ENCODE data around the gene EDNRA. TPM values are rescaled to one million over a fixed set of nuclear protein-coding genes. Genes with fewer than 3 reads are reported as not detected.

EDNRA gene
- total and polyA plus RNA-seq, 2 of the 4 experiments (the other 2 are of a cell fraction), result 3.8 to 6.5 TPM

DNA sequence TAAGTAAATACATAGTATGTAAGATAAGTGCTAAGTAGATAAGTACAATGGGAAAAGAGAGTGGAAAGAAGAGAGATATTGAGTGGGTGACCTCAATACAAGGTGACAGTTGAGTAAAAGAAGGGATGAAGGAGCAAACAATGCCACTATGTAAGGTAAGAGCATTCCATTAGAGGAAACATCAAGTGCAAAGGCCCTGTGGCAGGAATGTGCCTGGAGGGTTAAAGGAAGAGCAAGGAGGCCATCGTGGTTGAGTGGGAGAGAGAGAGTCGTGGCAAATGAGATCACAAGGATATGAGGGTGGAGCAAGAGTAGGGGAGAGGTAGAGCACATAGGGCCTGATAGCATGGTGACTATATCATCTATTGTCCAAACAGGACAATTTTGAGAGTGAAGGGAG lies 13.4 kb downstream of the EDNRA start:
- dilution Hi-C loops (cut with HindIII; ENCODE audit: low sequenced_read_pairs, unreplicated experiment), result no loop called here
- no peak overlapping the region for H3K27ac ChIP-seq (ENCODE audit: insufficient read depth, low read length)
- in situ Hi-C loops (cut with MboI; ENCODE audit: low sequenced_read_pairs), result no loop called here
- ATAC-seq (ENCODE audit: low read depth) (no peak), DNase-seq (no peak)
- peaks cover 20% of the 10 kb centered on the region for H3K9me1 ChIP-seq (ENCODE audit: insufficient read depth, low read length)
- H3K9ac ChIP-seq (ENCODE audit: low read depth, low read length), result no peak overlapping the region
- peak overlapping the region; percentile 33 for H2AK5ac ChIP-seq (ENCODE audit: low read depth, low read length)
- H2BK5ac ChIP-seq (ENCODE audit: low read depth, low read length, poor library complexity, severe bottlenecking), result no peak overlapping the region
- 0 out of 4 replicates have a peak overlapping the region, but pooled peaks of 1 of the 2 experiments have one; percentile 0 for H4K8ac ChIP-seq (ENCODE audit: low read depth in 2 of 2, low read length in 2 of 2)
- no peak overlapping the region for H3K18ac ChIP-seq (ENCODE audit: low read depth, low read length)
- TF ChIP-seq CEBPB (IDR thresholded peaks at IDR 0.05; ENCODE audit: low read depth, low read length) (no peak), CHD1 (IDR thresholded peaks at IDR 0.05; ENCODE audit: low read depth, low read length) (no peak), MAFK (IDR thresholded peaks at IDR 0.05; ENCODE audit: low read depth, low read length) (no peak), MXI1 (IDR thresholded peaks at IDR 0.05; ENCODE audit: borderline replicate concordance, low read depth, low read length) (no peak), BHLHE40 (IDR thresholded peaks at IDR 0.05; ENCODE audit: low read depth, low read length) (no peak), RFX5 (IDR thresholded peaks at IDR 0.05; ENCODE audit: low read depth, low read length) (no peak), RCOR1 (IDR thresholded peaks at IDR 0.05; ENCODE audit: insufficient replicate concordance, low read length) (no peak), FOS (IDR thresholded peaks at IDR 0.05; ENCODE audit: low read depth, low read length) (no peak), RAD21 (IDR thresholded peaks at IDR 0.05; ENCODE audit: low read length) (no peak), MAZ (IDR thresholded peaks at IDR 0.05; ENCODE audit: borderline replicate concordance, low read depth, low read length) (no peak)
- TF ChIP-seq, protein P1, sequence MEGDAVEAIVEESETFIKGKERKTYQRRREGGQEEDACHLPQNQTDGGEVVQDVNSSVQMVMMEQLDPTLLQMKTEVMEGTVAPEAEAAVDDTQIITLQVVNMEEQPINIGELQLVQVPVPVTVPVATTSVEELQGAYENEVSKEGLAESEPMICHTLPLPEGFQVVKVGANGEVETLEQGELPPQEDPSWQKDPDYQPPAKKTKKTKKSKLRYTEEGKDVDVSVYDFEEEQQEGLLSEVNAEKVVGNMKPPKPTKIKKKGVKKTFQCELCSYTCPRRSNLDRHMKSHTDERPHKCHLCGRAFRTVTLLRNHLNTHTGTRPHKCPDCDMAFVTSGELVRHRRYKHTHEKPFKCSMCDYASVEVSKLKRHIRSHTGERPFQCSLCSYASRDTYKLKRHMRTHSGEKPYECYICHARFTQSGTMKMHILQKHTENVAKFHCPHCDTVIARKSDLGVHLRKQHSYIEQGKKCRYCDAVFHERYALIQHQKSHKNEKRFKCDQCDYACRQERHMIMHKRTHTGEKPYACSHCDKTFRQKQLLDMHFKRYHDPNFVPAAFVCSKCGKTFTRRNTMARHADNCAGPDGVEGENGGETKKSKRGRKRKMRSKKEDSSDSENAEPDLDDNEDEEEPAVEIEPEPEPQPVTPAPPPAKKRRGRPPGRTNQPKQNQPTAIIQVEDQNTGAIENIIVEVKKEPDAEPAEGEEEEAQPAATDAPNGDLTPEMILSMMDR (conservative IDR thresholded peaks at IDR 0.05; ENCODE audit: low read depth, low read length), result no peak
- no peak overlapping the region for H2BK20ac ChIP-seq (ENCODE audit: low read depth, low read length)
- no peak overlapping the region for H3K14ac ChIP-seq (replicated peaks; ENCODE audit: low read depth, low read length)
- H3K4me2 ChIP-seq (ENCODE audit: low read depth, low read length), result no peak overlapping the region
- peaks cover 21 to 66% of the 10 kb centered on the region in 2 experiments for H3K79me1 ChIP-seq (ENCODE audit: low read depth in 1 of 2, low read length in 2 of 2)
- H3K4me3 ChIP-seq (ENCODE audit: insufficient read depth, low read depth, low read length), result no peak overlapping the region
- H3K4ac ChIP-seq (ENCODE audit: low read depth, low read length), result no peak overlapping the region; the same call in 1 of the 2 replicates
- 0 out of 3 replicates have a peak overlapping the region, but pooled peaks have one; percentile 29 for H2BK15ac ChIP-seq (ENCODE audit: low read depth, low read length)
- no peak overlapping the region for H2AK9ac ChIP-seq (replicated peaks; ENCODE audit: low read depth, low read length, poor library complexity)
- no peak overlapping the region for H4K91ac ChIP-seq (ENCODE audit: insufficient read depth, low read depth, low read length)
- no peak overlapping the region for H2AFZ ChIP-seq (replicated peaks; ENCODE audit: low read length, poor library complexity)
- no peaks in the 10 kb centered on the region for H3K36me3 ChIP-seq (ENCODE audit: control insufficient read depth, insufficient read depth, low read length)
- no peak overlapping the region for H3K56ac ChIP-seq (ENCODE audit: extremely low read depth, insufficient read depth, low read length)
- intact Hi-C loops (cut with micrococcal nuclease), result no loop called here
- BruUV-seq (replicated peaks), result no TSS peak
- no peak overlapping the region for H2BK120ac ChIP-seq (ENCODE audit: low read depth, low read length)
- 100% methylated on average over 1 of the region's 2 CpGs; no CpG with 5 or more reads in 1 of the 2 experiments for WGBS, 2 experiments (ENCODE audit: extremely low coverage in 2 of 2, insufficient read length in 1 of 2)
- H4K5ac ChIP-seq (ENCODE audit: low read depth, low read length), result no peak overlapping the region
- ChIA-PET CTCF (no interaction called here), POLR2A (ENCODE audit: unreplicated experiment) (no interaction called here)
- no peaks in the 10 kb centered on the region for H3K9me3 ChIP-seq (ENCODE audit: control insufficient read depth, insufficient read depth, low read length)
- no peaks in the 10 kb centered on the region for H3K27me3 ChIP-seq (ENCODE audit: control insufficient read depth, insufficient read depth, low read length)
- H4K20me1 ChIP-seq (ENCODE audit: insufficient read depth, low read length), result no peaks in the 10 kb centered on the region
- no peak overlapping the region for H3K23ac ChIP-seq (ENCODE audit: low read depth, low read length)
- peaks cover 11% of the 10 kb centered on the region; the same call in 1 of the 2 replicates for H3K4me1 ChIP-seq (ENCODE audit: control insufficient read depth, insufficient read depth, low read length)

Data from IMR-90 (cell line).